ENCODE data around the gene SRGAP3. TPM values are rescaled to one million over a fixed set of nuclear protein-coding genes. Genes with fewer than 3 reads are reported as not detected.

The SRGAP3 gene
- total RNA-seq, 1 donor from 2014 or later = 89.5 TPM

GRCh38 chr3:9012521-9012920 is 236.9 kb downstream of the SRGAP3 start:
- no peak for DNase-seq

DNA sequence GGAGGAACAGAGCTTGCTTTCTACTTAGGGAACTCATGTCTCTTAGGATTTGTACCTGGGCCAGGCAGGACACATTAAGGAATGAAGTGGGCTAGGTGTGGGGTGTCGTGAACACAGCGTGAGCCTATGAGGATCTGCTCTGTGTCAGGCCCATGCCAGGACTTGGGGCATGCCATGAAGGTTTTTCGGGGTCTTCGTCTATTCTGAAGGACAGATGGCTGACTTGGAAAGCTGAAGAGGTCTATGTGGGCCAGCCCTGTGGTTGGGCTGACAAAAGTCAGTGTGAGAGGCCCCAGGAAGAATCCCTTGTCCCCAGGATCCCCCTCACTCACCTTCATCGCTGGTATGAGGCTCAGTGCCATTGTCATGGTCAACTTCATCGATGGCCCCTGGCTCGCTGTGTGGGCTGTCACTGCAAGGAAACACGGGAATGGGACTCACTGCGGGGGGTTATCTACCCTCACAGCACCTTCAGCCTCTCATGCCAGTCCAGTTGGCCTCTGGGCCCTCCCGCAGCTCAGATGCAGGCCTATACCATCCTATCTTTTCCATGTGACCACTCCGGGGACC is 239.4 kb downstream of the SRGAP3 start:
- no peak for DNase-seq

GRCh38 chr3:9008550-9009255 is 240.7 kb downstream of the SRGAP3 start:
- no peak for DNase-seq

GRCh38 chr3:9007928-9008327 is 241.5 kb downstream of the SRGAP3 start:
- DNase-seq = no peak

DNA sequence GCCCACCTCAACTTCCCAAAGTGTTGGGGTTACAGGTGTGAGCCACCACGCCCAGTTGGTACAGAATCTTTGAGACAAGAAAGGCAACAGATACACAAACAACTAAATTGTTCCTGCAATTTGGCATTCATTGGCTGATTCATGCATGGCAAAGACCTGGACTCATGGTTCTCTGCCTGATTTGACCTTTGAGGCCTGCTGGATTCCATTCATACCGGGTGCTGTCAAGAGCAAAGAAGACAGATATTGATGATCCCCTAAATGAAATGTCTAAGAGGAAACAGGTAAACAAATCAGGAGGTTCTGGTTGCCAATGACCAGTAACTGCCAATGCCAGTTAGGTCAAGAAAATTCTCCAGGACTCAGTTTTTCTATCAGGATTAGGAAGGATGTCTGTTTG is 242.2 kb downstream of the SRGAP3 start:
- DNase-seq = no peak

DNA sequence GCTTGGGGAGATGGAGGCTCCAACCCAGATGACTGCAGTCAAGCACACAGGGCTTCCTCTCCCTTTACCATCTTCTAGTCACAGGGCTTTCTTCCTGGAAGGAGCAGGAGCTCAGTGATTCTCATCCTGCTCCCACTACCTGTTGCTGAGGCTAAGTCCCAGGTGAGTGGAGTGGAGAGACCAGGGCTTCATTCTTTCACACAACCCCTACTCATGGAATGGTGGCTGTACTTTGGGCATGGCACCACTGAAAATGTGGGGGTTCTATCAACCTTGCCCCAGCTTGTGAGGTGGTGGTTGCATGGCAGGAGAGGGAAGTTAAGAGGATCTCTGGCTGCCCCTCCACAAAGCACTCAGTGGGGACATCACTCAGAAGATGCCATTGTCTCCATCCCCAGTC is 249.4 kb downstream of the SRGAP3 start:
- no peak for DNase-seq

- DNase-seq = no peak
These were observed 252.3 kb downstream of the SRGAP3 start for GRCh38 chr3:8997151-8997550.

- DNase-seq = peak; percentile 73
These were observed 252.7 kb downstream of the SRGAP3 start for GRCh38 chr3:8996681-8997121.

DNA sequence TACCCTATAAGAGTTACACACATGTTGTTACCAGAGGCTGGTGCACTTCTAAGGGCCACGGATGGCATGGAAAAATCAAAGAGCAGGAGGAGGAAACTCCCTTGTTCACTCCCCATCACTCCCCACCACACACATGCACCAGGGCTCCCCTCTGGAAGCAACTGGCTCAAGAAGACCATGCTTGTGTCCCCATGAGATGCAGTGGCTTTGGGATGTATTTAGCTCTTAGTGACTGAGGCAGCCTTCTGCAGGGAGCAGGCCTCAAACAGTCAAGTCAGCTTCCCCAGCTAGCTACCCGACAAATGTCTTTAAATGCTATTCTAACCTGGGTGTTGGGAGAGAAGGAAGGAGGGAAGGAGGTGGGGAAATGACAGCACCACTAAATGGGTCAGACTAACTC is 253.2 kb downstream of the SRGAP3 start:
- no peak for DNase-seq

GRCh38 chr3:8994226-8994625 is 255.2 kb downstream of the SRGAP3 start:
- no peak for DNase-seq

DNA sequence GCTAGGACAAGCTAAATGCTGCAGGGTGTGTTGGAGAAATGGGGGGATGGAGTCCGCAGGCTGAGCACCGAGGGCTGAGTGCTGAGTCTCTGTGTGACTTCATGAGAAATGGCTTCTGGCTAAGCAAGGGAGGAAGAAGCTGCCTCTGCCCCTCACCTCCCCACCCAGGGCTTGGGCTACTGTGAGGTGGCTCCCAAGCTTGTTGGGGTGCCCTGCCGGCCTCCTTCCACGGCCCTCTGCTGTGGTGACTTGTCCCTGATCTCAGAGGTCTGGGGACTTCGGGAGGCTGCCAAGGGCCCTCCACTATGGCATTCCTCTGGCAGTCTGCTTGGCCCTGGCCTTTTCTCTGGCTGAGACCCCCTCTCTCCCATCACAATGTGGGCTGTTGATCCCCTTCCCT is 256.1 kb downstream of the SRGAP3 start:
- no peak for DNase-seq

- DNase-seq = no peak
These were observed 256.6 kb downstream of the SRGAP3 start for GRCh38 chr3:8992854-8993253.

DNA sequence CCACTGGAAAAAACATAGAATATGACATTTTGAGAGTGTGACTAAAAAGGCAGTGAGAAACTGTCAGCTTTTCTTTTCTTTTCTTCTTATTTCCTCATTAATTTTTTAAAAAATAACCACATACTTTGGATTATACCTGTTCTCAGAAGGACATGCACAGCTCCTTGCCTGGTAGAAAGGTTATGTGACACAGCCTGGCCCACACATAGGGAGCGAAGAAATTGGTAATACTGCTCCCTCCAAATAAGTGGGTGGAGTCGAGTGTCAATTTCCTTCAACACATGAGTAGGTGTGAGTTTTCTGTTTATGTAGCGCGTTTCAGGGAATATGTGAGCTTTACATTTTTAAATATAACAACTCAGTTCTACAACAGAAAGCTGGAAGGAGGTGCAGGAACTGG is 257.2 kb downstream of the SRGAP3 start:
- DNase-seq = no peak

DNA sequence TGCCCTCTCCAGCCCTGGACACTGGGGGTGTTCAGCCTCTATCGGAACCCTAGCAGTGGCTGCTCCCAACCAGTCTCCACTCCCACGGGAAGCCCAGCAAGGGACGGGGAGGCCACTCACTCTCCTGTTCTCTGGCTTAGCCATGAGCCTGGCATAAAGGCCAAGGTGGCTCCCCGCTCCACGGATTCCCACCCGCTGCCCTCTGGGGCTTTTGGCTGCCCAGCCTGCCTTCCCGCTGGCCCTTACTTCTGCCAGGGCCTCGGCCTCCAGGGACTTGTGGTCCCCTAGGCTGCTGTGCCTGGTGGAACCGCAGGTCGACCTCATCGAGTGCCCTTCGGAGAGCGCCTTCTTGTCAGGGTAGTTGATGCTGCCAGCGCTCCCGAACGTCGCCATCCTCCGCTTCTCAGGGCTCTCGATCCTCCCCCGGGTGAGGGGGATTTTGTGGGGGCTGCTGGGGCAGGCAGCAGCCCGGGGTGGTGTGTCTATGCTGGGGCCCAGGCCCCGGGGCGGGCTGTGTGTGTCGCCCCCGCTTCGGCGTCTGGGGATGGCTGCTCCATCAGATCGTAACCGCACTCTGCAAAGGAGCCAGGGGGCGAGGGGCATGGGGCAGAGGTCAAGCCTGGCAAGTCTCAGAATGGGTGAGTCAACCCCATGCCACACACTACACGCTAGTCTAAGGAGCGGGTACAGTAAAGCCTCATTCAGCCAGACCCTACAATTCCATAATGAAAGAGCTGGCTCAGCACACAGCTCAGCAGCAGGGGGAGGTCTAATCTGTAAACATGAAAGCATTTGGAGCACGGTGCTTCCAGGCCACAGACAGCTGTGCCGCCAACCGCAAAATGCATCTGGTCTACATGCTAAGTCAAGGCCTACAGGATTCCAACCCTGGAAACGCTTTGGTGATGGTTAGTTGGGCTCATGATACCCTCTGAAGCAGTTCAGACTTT is 258.9 kb downstream of the SRGAP3 start:
- no peak for DNase-seq

DNA sequence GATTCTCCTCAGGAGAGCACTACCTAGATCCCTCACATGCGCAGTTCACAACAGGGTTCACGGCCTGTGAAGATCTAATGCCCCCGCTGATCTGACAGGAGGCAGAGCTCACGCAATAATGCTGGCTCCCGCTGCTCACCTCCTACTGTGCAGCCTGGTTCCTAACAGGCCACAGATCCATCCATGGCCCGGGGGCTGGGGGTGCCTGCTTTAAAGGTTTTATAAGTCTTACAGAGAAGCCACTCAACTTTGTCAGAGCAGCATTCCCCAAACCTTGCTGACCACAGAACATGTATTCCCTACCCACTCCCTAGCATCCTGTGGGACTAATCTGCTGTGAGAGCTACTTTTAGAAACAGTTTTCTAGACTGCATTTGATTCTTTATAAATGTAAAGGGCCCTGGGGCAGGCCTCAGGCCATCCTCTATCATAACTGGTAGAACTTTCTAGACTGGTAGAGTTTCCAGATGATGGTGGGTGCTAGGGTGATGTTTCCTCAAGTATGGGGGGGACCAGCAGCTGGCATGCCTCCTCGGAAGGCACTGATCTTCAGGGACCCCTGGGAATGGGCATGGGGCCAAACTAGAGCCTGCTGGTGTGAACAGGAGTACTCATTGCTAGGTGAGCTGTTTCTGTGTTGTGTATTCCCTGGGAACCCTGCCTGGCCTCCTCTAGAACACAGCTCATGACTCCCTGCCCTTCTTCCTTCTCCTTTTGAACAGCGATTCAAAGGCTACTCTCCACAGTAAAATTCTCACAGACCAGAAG is 260.5 kb downstream of the SRGAP3 start:
- no peak for DNase-seq

DNA sequence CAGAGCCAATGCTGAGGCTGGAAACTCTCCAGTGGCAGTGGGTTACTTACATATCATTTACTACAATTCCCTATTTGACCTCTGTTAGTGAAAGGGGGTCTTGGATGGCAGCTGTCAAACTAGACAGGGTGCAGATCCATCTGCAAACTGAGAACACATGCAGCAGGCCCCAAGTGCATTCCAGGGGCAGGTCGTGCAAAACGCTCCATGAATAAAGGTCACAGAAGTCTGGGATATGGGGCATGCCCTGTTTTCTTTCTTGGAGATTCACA is 261.1 kb downstream of the SRGAP3 start:
- no peak for DNase-seq

- peak; percentile 73 for DNase-seq
These were observed 261.6 kb downstream of the SRGAP3 start for GRCh38 chr3:8987645-8988383.

DNA sequence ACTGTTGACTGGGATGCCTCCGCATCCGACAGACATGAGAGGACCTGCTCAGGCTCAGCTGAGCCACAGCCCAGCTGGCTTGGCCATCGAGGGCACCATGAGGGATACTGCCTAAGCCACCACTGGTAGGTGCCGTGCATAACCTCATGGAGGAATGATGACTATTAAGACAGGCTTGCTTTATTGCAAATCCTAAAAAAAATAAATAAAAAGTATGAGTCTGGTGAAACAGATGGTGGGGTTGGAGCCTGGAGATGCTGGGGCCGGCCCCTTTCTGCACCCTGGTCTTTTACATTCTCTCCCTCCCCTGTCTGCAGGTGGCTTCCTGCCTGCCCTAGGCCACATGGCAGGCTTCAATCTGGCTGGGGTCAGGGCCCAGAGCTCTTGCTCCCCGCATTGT is 262.2 kb downstream of the SRGAP3 start:
- no peak for DNase-seq

DNA sequence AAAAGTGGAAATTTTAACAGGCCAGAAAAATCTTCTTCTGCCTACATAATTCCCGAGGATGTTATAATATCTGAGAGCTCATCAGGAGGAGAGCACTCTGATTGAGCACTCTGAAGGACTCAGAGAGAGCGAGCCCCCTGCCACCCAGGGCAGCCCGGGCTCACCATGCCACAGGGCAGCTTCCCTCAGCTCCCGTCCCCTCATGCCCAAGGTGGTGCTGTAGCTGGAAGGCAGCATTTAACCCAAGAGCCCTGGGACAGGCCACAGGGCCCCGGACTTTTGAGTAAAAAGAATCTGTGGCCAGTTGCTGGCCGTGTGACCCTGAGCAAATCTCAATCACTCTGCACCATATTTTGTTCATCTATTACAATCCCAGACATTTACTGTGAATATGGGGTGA is 262.7 kb downstream of the SRGAP3 start:
- no peak for DNase-seq

- no peak for DNase-seq
These were observed 263.6 kb downstream of the SRGAP3 start for GRCh38 chr3:8985876-8986275.

DNA sequence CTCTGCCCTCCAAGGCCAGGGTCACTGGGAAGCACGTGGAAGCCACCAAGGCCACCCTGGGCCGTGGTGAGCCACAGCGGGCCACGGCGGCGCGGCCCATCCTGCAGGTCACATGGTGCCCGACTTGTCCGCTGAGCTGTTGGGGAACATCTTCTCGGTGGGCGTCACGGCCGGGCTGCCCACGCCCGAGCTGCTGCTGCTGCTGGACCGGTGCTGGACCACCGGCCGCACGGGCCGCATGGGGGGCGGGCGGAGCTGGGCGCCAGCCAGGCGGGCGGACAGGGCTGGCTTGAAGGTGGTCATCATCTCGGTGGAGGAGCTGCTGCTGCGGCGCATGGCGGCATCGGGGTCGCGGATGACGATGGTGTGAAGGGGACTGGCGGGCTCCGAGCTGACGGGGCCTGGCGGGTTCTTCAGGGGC is 264.0 kb downstream of the SRGAP3 start:
- DNase-seq = no peak

DNA sequence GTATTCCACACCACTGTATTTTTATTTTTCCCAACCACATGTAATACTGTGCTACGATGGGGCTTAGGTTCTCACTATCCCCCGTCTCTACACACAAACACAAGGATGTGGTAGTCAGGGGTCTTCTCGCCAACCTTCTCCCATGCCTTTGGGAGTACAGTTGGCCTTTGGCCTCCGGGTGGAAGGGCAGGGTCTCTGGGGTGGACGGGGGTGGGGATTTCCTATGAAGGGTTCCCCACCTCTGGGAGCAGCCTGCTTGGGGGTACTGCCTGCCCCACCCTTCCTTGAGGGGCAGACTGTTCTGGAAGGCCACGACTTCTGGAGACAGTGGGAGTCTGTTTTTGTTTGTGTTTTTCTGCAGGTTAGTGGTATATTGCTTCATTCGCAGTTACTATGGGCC is 264.9 kb downstream of the SRGAP3 start:
- no peak for DNase-seq
